Measurements from ENCODE around the gene MORN1. TPM values are rescaled to one million over a fixed set of nuclear protein-coding genes. Genes with fewer than 3 reads are reported as not detected.
A peak's percentile ranks its signal among the peaks of the same experiment; 100 is the strongest.

MORN1 gene
- total RNA-seq, 4 donors from 2014 or later, result 7.0 to 9.8 (median 8.0) TPM

DNA sequence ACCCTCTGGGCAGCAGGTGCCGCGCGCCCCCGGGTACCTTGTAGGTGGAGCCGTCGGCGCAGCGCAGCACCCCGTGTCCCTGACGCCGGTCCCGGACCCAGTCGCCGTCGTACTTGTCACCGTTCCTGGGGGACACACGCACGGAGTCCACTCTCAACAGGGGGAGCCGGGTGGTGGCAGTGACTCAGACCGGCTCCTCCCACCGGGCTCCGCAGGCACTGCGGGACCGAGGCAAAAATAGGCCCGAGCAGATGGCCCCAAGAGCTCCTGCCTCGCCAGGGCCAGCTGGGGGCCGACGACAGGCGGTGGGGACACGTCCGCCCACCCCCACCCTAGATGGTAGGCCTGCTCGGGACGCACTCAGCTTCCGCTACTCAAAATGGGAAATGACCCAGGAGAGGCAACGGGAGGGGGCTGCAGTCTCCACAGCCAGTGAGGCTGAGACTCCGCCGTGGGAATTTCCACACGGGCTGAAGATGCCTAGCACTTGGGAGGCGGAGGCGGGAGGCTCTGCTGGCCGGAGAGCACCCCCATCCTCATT is 6.3 kb downstream of the MORN1 start:
- intact Hi-C loops (cut with DNase I), result loop anchor here (5.0 kb wide), 1 partner anchor 68 kb away; no protein-coding TSS in a partner anchor
- DNase-seq (ENCODE audit: extremely low spot score), result no peak
- no peaks in the 10 kb centered on the region for H3K9me3 ChIP-seq
- H3K27ac ChIP-seq (replicated peaks in 1 of 4), result no peak overlapping the region
- no peak for TF ChIP-seq EP300 (IDR thresholded peaks at IDR 0.05)
- TF ChIP-seq CTCF (IDR thresholded peaks at IDR 0.05), result no peak
- no peak for TF ChIP-seq POLR2AphosphoS5 (IDR thresholded peaks at IDR 0.05)
- no peak for TF ChIP-seq POLR2A (IDR thresholded peaks at IDR 0.05; ENCODE audit: low read depth)
- WGBS, result 84% methylated on average over 29 of the region's 41 CpGs
- H3K27me3 ChIP-seq, result no peaks in the 10 kb centered on the region
- peaks cover 0 to 12% (median 4%) of the 10 kb centered on the region in 4 donors for H3K36me3 ChIP-seq
- H3K4me1 ChIP-seq, result peaks cover 9 to 22% (median 17%) of the 10 kb centered on the region in 4 donors
- no peak overlapping the region for H3K4me3 ChIP-seq

GRCh38 chr1:2384130-2384860 is 7.1 kb downstream of the MORN1 start:
- TF ChIP-seq CTCF (IDR thresholded peaks at IDR 0.05), result no peak
- no peak for TF ChIP-seq POLR2AphosphoS5 (IDR thresholded peaks at IDR 0.05)
- no peak for TF ChIP-seq EP300 (IDR thresholded peaks at IDR 0.05)
- TF ChIP-seq POLR2A (IDR thresholded peaks at IDR 0.05; ENCODE audit: low read depth), result no peak
- peaks cover 9 to 20% (median 15%) of the 10 kb centered on the region in 4 donors for H3K4me1 ChIP-seq
- intact Hi-C loops (cut with DNase I), result loop anchor here (5.0 kb wide), 1 partner anchor 67 kb away; no protein-coding TSS in a partner anchor
- H3K36me3 ChIP-seq, result peaks cover 0 to 12% (median 4%) of the 10 kb centered on the region in 4 donors
- H3K4me3 ChIP-seq, result no peak overlapping the region
- 93% methylated on average over 21 of the region's 21 CpGs for WGBS
- DNase-seq (ENCODE audit: extremely low spot score), result no peak
- no peak overlapping the region for H3K27ac ChIP-seq (replicated peaks in 1 of 4)
- no peaks in the 10 kb centered on the region for H3K27me3 ChIP-seq
- H3K9me3 ChIP-seq, result no peaks in the 10 kb centered on the region

DNA sequence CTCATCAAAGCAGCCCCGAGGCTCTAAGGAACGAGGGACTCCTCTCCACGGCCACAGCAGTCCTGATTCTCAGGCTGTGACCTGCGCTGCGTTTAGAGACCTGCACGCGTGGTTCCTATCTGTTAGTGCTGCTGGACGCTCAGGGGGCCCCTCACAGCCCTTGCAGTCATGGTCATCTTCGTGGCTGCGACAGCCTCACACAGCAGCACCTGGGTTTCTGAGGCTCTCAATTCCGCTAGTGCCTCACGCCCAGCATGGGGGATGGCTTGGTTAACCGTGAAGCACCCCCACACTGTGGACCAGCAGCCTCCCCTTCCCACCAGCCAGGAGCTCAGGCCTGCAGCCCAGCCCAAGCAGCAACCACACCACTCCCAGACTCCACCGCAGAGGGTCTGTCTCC is 7.8 kb downstream of the MORN1 start:
- WGBS, result 89% methylated on average over 14 of the region's 14 CpGs
- peaks cover 0 to 12% (median 4%) of the 10 kb centered on the region in 4 donors for H3K36me3 ChIP-seq
- H3K4me3 ChIP-seq, result no peak overlapping the region
- no peak for DNase-seq (ENCODE audit: extremely low spot score)
- TF ChIP-seq POLR2AphosphoS5 (IDR thresholded peaks at IDR 0.05) (no peak), POLR2A (IDR thresholded peaks at IDR 0.05; ENCODE audit: low read depth) (no peak), EP300 (IDR thresholded peaks at IDR 0.05) (no peak), CTCF (IDR thresholded peaks at IDR 0.05) (no peak)
- H3K9me3 ChIP-seq, result no peaks in the 10 kb centered on the region
- intact Hi-C loops (cut with DNase I), result loop anchor here (5.0 kb wide), 1 partner anchor 66 kb away; no protein-coding TSS in a partner anchor
- no peak overlapping the region for H3K27ac ChIP-seq (replicated peaks in 1 of 4)
- H3K27me3 ChIP-seq, result no peaks in the 10 kb centered on the region
- peaks cover 9 to 20% (median 15%) of the 10 kb centered on the region in 4 donors for H3K4me1 ChIP-seq

DNA sequence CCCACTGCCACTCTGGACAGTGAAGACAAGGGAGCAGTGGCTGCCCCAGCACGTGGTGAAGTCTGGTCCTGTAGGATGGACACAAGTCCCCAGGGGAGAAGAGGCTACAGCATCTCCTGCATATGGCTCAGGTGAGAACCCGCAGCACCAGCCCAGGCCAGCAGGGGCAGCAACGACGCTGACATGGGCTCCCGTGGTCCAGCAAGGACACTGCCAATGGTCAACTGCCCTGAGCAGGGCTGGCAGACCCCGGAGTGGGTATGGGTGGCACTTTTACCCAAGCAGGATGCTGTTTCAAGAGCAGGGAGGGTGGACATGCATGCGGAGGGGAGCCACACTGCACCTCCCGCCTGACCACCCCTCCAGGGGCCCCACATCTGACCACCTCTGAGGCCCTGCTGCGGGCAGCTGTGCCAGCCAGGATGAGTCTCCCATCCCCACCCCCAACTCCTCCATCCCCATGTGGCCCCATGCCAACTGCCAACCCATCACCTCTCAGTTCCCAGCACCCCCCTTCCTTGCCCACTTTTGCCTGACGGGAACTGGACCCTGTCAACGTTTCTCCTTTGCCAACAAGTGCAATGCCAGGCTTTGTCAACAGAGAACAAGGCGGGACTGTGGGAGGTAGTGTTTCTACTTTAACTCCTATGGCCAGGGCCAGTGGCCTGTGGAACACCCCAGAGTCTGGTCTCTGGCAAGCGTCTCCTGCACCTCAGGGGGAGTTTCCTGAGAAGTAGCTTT is 8.6 kb downstream of the MORN1 start:
- DNase-seq (ENCODE audit: extremely low spot score), result no peak
- TF ChIP-seq CTCF (IDR thresholded peaks at IDR 0.05), result peak in 2 of 3 experiments; percentile 25 to 46
- TF ChIP-seq EP300 (IDR thresholded peaks at IDR 0.05), result no peak
- no peak for TF ChIP-seq POLR2AphosphoS5 (IDR thresholded peaks at IDR 0.05)
- no peak for TF ChIP-seq POLR2A (IDR thresholded peaks at IDR 0.05; ENCODE audit: low read depth)
- Histone ChIP-seq H3K4me1 (peaks cover 9 to 20% (median 15%) of the 10 kb centered on the region in 4 donors), H3K4me3 (no peak overlapping the region), H3K9me3 (no peaks in the 10 kb centered on the region), H3K27ac (replicated peaks in 1 of 4) (no peak overlapping the region), H3K27me3 (no peaks in the 10 kb centered on the region), H3K36me3 (peaks cover 0 to 12% (median 4%) of the 10 kb centered on the region in 4 donors)
- intact Hi-C loops (cut with DNase I), result loop anchor here (5.0 kb wide), 1 partner anchor 65 kb away; no protein-coding TSS in a partner anchor
- WGBS, result 67% methylated on average over 6 of the region's 13 CpGs

Data from esophagus muscularis mucosa (tissue), 4 donors.